ENCODE data around the gene CFD. TPM values are rescaled to one million over a fixed set of nuclear protein-coding genes. Genes with fewer than 3 reads are reported as not detected.

The CFD gene
- total RNA-seq, 1 experiment from 2014 or later, result 8.0 TPM

- peaks cover 14% of the 10 kb centered on the region; the same call in 1 of the 2 replicates for H3F3A ChIP-seq (ENCODE audit: insufficient read depth, low read depth)
- no peaks in the 10 kb centered on the region for H3K27me3 ChIP-seq (ENCODE audit: insufficient read depth, low read depth)
- BruUV-seq (replicated peaks), result no TSS peak
- H3K4me1 ChIP-seq (replicated peaks; ENCODE audit: insufficient read depth), result peaks cover 6% of the 10 kb centered on the region
- no peak overlapping the region for H3K27ac ChIP-seq
- no peaks in the 10 kb centered on the region for H3K9me2 ChIP-seq (ENCODE audit: insufficient read depth)
- ChIA-PET CTCF (no interaction called here), POLR2A (ENCODE audit: unreplicated experiment) (no interaction called here)
- H2AFZ ChIP-seq, result no peak overlapping the region
- no peaks in the 10 kb centered on the region for H3K9me3 ChIP-seq (ENCODE audit: insufficient read depth, low read depth)
- no peaks in the 10 kb centered on the region for H3K79me2 ChIP-seq (ENCODE audit: low read depth)
- no peaks in the 10 kb centered on the region for H4K20me1 ChIP-seq (ENCODE audit: insufficient read depth)
- H3K4me2 ChIP-seq, result no peak overlapping the region
- DNase-seq, result no peak
- TF ChIP-seq CTCF (conservative IDR thresholded peaks at IDR 0.05) (no peak), EZH2 (IDR thresholded peaks at IDR 0.05; ENCODE audit: low read depth) (no peak)
- no peaks in the 10 kb centered on the region for H3K36me3 ChIP-seq (ENCODE audit: low read depth)
- H3K4me3 ChIP-seq, result no peak overlapping the region
- intact Hi-C loops (cut with micrococcal nuclease; ENCODE audit: unreplicated experiment), result no loop called here
These were observed 38.1 kb upstream of the CFD start for GRCh38 chr19:821231-821824.

GRCh38 chr19:821825-822503 lies 37.5 kb upstream of the CFD start, which contains the start of gene PLPPR3:
Gene PLPPR3, minus strand, starts transcription at chr19:821955. Its CDS starts 396 bp downstream, at chr19:821559.
- no peaks in the 10 kb centered on the region for H3K36me3 ChIP-seq (ENCODE audit: low read depth)
- no peak for DNase-seq
- no peak within 1 kb of the TSS for H3K4me2 ChIP-seq
- peaks cover 14% of the 10 kb centered on the region; the same call in 1 of the 2 replicates for H3F3A ChIP-seq (ENCODE audit: insufficient read depth, low read depth)
- no peaks in the 10 kb centered on the region for H3K9me2 ChIP-seq (ENCODE audit: insufficient read depth)
- BruUV-seq (replicated peaks), result no TSS peak
- no peak within 1 kb of the TSS for H2AFZ ChIP-seq
- ChIA-PET CTCF (no interaction called here), POLR2A (ENCODE audit: unreplicated experiment) (no interaction called here)
- no peaks in the 10 kb centered on the region for H3K27me3 ChIP-seq (ENCODE audit: insufficient read depth, low read depth)
- H3K79me2 ChIP-seq (ENCODE audit: low read depth), result no peaks in the 10 kb centered on the region
- no peak within 1 kb of the TSS for H3K4me3 ChIP-seq
- H4K20me1 ChIP-seq (ENCODE audit: insufficient read depth), result no peaks in the 10 kb centered on the region
- TF ChIP-seq EZH2 (IDR thresholded peaks at IDR 0.05; ENCODE audit: low read depth) (no peak), CTCF (conservative IDR thresholded peaks at IDR 0.05) (no peak)
- H3K4me1 ChIP-seq (replicated peaks; ENCODE audit: insufficient read depth), result peaks cover 6% of the 10 kb centered on the region
- H3K9me3 ChIP-seq (ENCODE audit: insufficient read depth, low read depth), result no peaks in the 10 kb centered on the region
- H3K27ac ChIP-seq, result no peak within 1 kb of the TSS
- intact Hi-C loops (cut with micrococcal nuclease; ENCODE audit: unreplicated experiment), result no loop called here

GRCh38 chr19:823565-824121 lies 35.8 kb upstream of the CFD start:
- peak in 1 of 2 experiments; percentile 39 for DNase-seq
- no peak for TF ChIP-seq EZH2 (IDR thresholded peaks at IDR 0.05; ENCODE audit: low read depth)
- no peak for TF ChIP-seq CTCF (conservative IDR thresholded peaks at IDR 0.05)
- H3K4me1 ChIP-seq (replicated peaks; ENCODE audit: insufficient read depth), result peaks cover 6% of the 10 kb centered on the region
- H3K4me2 ChIP-seq, result peak overlapping the region; percentile 38; the same call in 1 of the 2 replicates
- H3K36me3 ChIP-seq (ENCODE audit: low read depth), result no peaks in the 10 kb centered on the region
- ChIA-PET CTCF (no interaction called here), POLR2A (ENCODE audit: unreplicated experiment) (no interaction called here)
- no peaks in the 10 kb centered on the region for H3K9me3 ChIP-seq (ENCODE audit: insufficient read depth, low read depth)
- peaks cover 14% of the 10 kb centered on the region; the same call in 1 of the 2 replicates for H3F3A ChIP-seq (ENCODE audit: insufficient read depth, low read depth)
- no peaks in the 10 kb centered on the region for H4K20me1 ChIP-seq (ENCODE audit: insufficient read depth)
- no peaks in the 10 kb centered on the region for H3K9me2 ChIP-seq (ENCODE audit: insufficient read depth)
- H3K27ac ChIP-seq, result no peak overlapping the region
- intact Hi-C loops (cut with micrococcal nuclease; ENCODE audit: unreplicated experiment), result no loop called here
- H3K4me3 ChIP-seq, result no peak overlapping the region
- no peak overlapping the region for H2AFZ ChIP-seq
- no peaks in the 10 kb centered on the region for H3K27me3 ChIP-seq (ENCODE audit: insufficient read depth, low read depth)
- no peaks in the 10 kb centered on the region for H3K79me2 ChIP-seq (ENCODE audit: low read depth)
- no TSS peak for BruUV-seq (replicated peaks)
